GM10248 (cell line): Measurements from ENCODE around the gene ANO2.

Source experiments
- CTCF ChIA-PET: fragments of 300-600 bp; sonication (Branson Sonifier 250); formaldehyde crosslinking; extraction: SDS; loops from one replicate; lab custom pipeline; 2021; ENCODE audit warnings: antibody characterized with exemption; lab: Yijun Ruan, JAX
- POLR2A ChIA-PET: fragments of 350-650 bp; sonication (Branson Sonifier 250); formaldehyde crosslinking; extraction: SDS; loops from one replicate; lab custom pipeline; 2020; ENCODE audit warnings: antibody characterized with exemption; lab: Yijun Ruan, JAX
- DNase-seq: peaks from one replicate; pipeline ENCODE4 v3.0.0; 2012; ENCODE audit errors: extremely low spot score
- CTCF ChIP-seq: IDR thresholded peaks from 2 replicates; pipeline ENCODE4 v1.5.1; 2012; ENCODE audit warnings: mild to moderate bottlenecking, low read depth; ENCODE audit errors: extremely low read depth, missing control alignments, control extremely low read depth

ANO2 gene

GRCh38 chr12:5588591-5588990 is 356.5 kb downstream of the ANO2 start:
- DNase-seq = no peak
- POLR2A ChIA-PET = no interaction called here
- TF ChIP-seq CTCF = no peak
- CTCF ChIA-PET = no interaction called here

GRCh38 chr12:5588176-5588575 is 356.9 kb downstream of the ANO2 start:
- no peak for TF ChIP-seq CTCF
- ChIA-PET CTCF (no interaction called here), POLR2A (no interaction called here)
- no peak for DNase-seq

- ChIA-PET CTCF (interaction anchor here (1.3 kb wide), 1 partner anchor 9 kb away, joined by 3 read pairs; no protein-coding TSS in a partner anchor), POLR2A (no interaction called here)
- DNase-seq = no peak
- TF ChIP-seq CTCF = no peak
Observed at GRCh38 chr12:5587711-5588121, 357.3 kb downstream of the ANO2 start.

- ChIA-PET POLR2A (no interaction called here), CTCF (interaction anchor here (1.3 kb wide), 1 partner anchor 11 kb away, joined by 3 read pairs; no protein-coding TSS in a partner anchor)
- no peak for DNase-seq
- TF ChIP-seq CTCF = no peak
Observed at GRCh38 chr12:5586201-5586600, 358.9 kb downstream of the ANO2 start.

- ChIA-PET POLR2A (no interaction called here), CTCF (no interaction called here)
- TF ChIP-seq CTCF = no peak
- DNase-seq = no peak
Observed at GRCh38 chr12:5585178-5585577, 359.9 kb downstream of the ANO2 start.

- CTCF ChIA-PET = no interaction called here
- POLR2A ChIA-PET = no interaction called here
- TF ChIP-seq CTCF = no peak
- no peak for DNase-seq
Observed at GRCh38 chr12:5584412-5585175, 360.5 kb downstream of the ANO2 start.
